Measurements from ENCODE around the gene FBXL14.

DNA sequence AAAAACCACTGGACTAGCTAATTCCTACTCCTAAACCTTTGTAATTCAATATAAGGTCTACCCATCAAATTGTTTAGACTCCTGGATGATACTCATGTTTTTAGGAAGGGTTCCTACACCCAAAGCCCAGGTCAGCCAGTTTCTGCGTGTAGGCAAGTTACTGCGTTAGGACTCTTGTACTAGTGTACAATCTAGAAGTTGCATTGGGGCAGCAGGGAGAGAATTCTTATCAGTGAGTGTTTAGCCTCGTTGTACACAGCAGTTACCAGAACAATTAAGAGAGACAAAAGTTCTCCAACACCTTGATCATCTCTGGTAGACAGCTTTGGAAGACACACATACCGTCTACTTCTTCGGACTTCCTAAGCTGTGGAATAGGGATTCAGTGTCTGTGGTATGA, 29.2 kb downstream of the FBXL14 start:
- TF ChIP-seq POLR2A (IDR thresholded peaks at IDR 0.05; ENCODE audit: low read depth, low read length) = no peak
- no peak for TF ChIP-seq TAF1 (IDR thresholded peaks at IDR 0.05; ENCODE audit: low read depth, low read length)
- TF ChIP-seq SPI1 (IDR thresholded peaks at IDR 0.05; ENCODE audit: low read depth, low read length) = no peak

Measured in GM12891 (cell line).